Transverse colon (tissue), 4 donors: Measurements from ENCODE around the gene CDH12.

Source experiments
- EP300 ChIP-seq: sonication (generic); formaldehyde crosslinking; IDR thresholded peaks from one replicate; pipeline ENCODE4 v1.6.1; 2017; ENCODE audit warnings: antibody characterized with exemption, low read depth
- POLR2A ChIP-seq: fragments of 450-650 bp; IDR thresholded peaks from one replicate; pipeline ENCODE4 v1.6.1; 2016; ENCODE audit warnings: antibody characterized with exemption, mild to moderate bottlenecking, moderate library complexity
- POLR2AphosphoS5 ChIP-seq, 3 donors: sonication (generic); formaldehyde crosslinking; IDR thresholded peaks; one replicate each; pipeline ENCODE4 v1.6.1; 2016; ENCODE audit warnings: antibody characterized with exemption in 3 of 3
- TF ChIP-seq, protein P1 (sequence below), 5 experiments: fragments of 200-600 bp in 3 of 5; fragments of 450-650 bp in 2 of 5; sonication (generic) in 3 of 5; IDR thresholded peaks; 1 replicate in 2 of 5; 2 replicates in 3 of 5; pipeline ENCODE4 v1.5.1; 2016 to 2017; ENCODE audit warnings: antibody characterized with exemption in 5 of 5, inconsistent platforms in 3 of 5, mild to moderate bottlenecking in 2 of 5, moderate library complexity in 1 of 5

- no peak for TF ChIP-seq POLR2AphosphoS5 (IDR thresholded peaks at IDR 0.05)
- TF ChIP-seq, protein P1, sequence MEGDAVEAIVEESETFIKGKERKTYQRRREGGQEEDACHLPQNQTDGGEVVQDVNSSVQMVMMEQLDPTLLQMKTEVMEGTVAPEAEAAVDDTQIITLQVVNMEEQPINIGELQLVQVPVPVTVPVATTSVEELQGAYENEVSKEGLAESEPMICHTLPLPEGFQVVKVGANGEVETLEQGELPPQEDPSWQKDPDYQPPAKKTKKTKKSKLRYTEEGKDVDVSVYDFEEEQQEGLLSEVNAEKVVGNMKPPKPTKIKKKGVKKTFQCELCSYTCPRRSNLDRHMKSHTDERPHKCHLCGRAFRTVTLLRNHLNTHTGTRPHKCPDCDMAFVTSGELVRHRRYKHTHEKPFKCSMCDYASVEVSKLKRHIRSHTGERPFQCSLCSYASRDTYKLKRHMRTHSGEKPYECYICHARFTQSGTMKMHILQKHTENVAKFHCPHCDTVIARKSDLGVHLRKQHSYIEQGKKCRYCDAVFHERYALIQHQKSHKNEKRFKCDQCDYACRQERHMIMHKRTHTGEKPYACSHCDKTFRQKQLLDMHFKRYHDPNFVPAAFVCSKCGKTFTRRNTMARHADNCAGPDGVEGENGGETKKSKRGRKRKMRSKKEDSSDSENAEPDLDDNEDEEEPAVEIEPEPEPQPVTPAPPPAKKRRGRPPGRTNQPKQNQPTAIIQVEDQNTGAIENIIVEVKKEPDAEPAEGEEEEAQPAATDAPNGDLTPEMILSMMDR (IDR thresholded peaks at IDR 0.05): no peak
- TF ChIP-seq POLR2A: no peak
- no peak for TF ChIP-seq EP300
Measured at GRCh38 chr5:22663134-22663533, 190.0 kb downstream of the CDH12 start.
